DOHH2 (cell line): Measurements from ENCODE around the gene SH2D7.
A peak's percentile ranks its signal among the peaks of the same experiment; 100 is the strongest.
"Not testable (repeated sequence)": the region's sequence is repeated elsewhere in the genome, so short reads cannot be mapped to it uniquely, and the experiment has no call there.

Experiments
- H3F3A ChIP-seq: fragments of 200-600 bp; sonication (generic), shearing (Covaris generic); 2 replicates; pipeline ENCODE4 v1.6.0; 2016; ENCODE audit warnings: antibody characterized with exemption, mild to moderate bottlenecking; ENCODE audit not compliant: control insufficient read depth, insufficient read depth
- H3K27ac ChIP-seq: fragments of 200-600 bp; sonication (generic); 2 replicates; pipeline ENCODE4 v1.5.1; 2014; ENCODE audit warnings: low read depth, mild to moderate bottlenecking, low read length, moderate library complexity
- H3K27me3 ChIP-seq: fragments of 200-600 bp; sonication (generic); 2 replicates; pipeline ENCODE4 v1.6.1; 2014; ENCODE audit warnings: mild to moderate bottlenecking, low read length, mixed read lengths; ENCODE audit not compliant: control insufficient read depth
- H3K36me3 ChIP-seq: fragments of 200-600 bp; sonication (generic); 2 replicates; pipeline ENCODE4 v1.6.1; 2014; ENCODE audit warnings: mild to moderate bottlenecking, low read length, moderate library complexity, mixed read lengths; ENCODE audit not compliant: control insufficient read depth
- H3K4me1 ChIP-seq: fragments of 200-600 bp; sonication (generic); 2 replicates; pipeline ENCODE4 v1.6.1; 2014; ENCODE audit warnings: mild to moderate bottlenecking, low read length, mixed read lengths; ENCODE audit not compliant: control insufficient read depth
- H3K4me2 ChIP-seq: fragments of 200-600 bp; sonication (generic); 2 replicates; pipeline ENCODE4 v1.6.0; 2014; ENCODE audit warnings: mild to moderate bottlenecking, low read length, moderate library complexity
- H3K4me3 ChIP-seq: fragments of 200-600 bp; sonication (generic); 2 replicates; pipeline ENCODE4 v1.5.1; 2014; ENCODE audit warnings: mild to moderate bottlenecking, low read length, mixed read lengths
- H3K79me2 ChIP-seq: fragments of 200-600 bp; sonication (generic); 2 replicates; pipeline ENCODE4 v1.6.1; 2014; ENCODE audit warnings: mild to moderate bottlenecking, low read length, mixed read lengths; ENCODE audit not compliant: control insufficient read depth
- H3K9me2 ChIP-seq: fragments of 200-600 bp; sonication (generic); replicated peaks from 2 replicates; pipeline ENCODE4 v1.6.1; 2014; ENCODE audit warnings: mild to moderate bottlenecking, low read length, mixed read lengths; ENCODE audit not compliant: control insufficient read depth
- H3K9me3 ChIP-seq: fragments of 200-600 bp; sonication (generic); 2 replicates; pipeline ENCODE4 v1.6.1; 2014; ENCODE audit warnings: antibody characterized with exemption, low read length, mixed read lengths; ENCODE audit not compliant: control insufficient read depth, insufficient read depth
- H4K20me1 ChIP-seq: fragments of 200-600 bp; sonication (generic); 2 replicates; pipeline ENCODE4 v1.6.0; 2014; ENCODE audit warnings: low read depth, mild to moderate bottlenecking, antibody characterized with exemption, low read length, moderate library complexity; ENCODE audit not compliant: control insufficient read depth, insufficient read depth
- EZH2phosphoT487 ChIP-seq: fragments of 200-600 bp; sonication (generic); IDR thresholded peaks from 2 replicates; pipeline ENCODE4 v1.6.1; 2017; ENCODE audit warnings: borderline replicate concordance, mild to moderate bottlenecking, antibody characterized with exemption, low read length, moderate library complexity, mixed read lengths
- TF ChIP-seq, protein P1 (sequence below): fragments of 200-600 bp; sonication (generic); IDR thresholded peaks from one replicate; pipeline ENCODE4 v1.5.1; 2014; ENCODE audit warnings: antibody characterized with exemption, mild to moderate bottlenecking, low read depth, low read length; ENCODE audit not compliant: poor library complexity, severe bottlenecking

SH2D7 gene

DNA sequence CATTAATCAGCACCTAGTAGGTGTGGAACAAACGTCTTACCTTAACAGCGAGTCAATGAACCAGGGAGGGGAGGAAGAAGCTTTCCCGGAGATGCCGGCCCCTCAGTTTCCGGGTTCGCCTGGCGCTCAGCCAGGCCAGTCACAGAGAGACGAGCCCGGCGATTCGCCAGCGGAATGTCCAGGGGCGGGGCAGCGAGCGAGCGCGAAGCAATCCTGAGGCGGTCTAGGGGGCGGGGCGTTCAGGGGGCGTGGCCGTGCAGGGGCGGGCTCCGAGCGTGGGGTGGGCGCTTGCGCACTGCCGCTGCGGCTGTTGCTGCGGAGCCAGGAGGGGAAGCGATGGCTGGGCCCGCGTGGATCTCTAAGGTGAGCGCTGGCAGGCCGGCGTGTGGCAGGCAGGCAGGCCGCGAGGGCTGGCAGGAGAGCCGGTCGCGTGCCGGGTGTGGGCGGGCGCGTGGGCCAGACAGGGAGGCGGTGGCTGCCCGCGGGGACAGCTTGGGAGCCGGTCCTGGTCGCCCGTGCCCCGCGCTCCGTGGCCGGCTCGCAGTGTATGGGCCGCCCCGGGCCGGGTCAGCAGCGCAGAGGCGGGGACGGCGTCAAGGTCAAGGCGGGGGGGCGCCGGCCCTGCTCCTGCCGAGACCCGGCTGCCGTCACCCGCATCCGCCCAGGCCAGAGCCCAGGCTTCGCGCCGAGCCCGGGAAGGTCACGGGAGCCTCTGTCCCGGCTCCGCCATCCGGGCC, 56.9 kb downstream of the SH2D7 start, which contains the start of gene IDH3A:
Gene IDH3A, plus strand, starts transcription at position 295 of the 737 bp plus-strand sequence. Its CDS starts 42 bp downstream, at position 337.
- H3K4me1 ChIP-seq = peaks cover 23% of the 10 kb centered on the region
- 0 out of 2 replicates have a peak within 1 kb of the TSS, but pooled peaks have one; percentile 33 for H3K27ac ChIP-seq
- no peaks in the 10 kb centered on the region for H3K9me3 ChIP-seq
- peaks cover 51% of the 10 kb centered on the region for H3K79me2 ChIP-seq
- H3K4me3 ChIP-seq = peak within 1 kb of the TSS; percentile 95
- TF ChIP-seq, protein P1, sequence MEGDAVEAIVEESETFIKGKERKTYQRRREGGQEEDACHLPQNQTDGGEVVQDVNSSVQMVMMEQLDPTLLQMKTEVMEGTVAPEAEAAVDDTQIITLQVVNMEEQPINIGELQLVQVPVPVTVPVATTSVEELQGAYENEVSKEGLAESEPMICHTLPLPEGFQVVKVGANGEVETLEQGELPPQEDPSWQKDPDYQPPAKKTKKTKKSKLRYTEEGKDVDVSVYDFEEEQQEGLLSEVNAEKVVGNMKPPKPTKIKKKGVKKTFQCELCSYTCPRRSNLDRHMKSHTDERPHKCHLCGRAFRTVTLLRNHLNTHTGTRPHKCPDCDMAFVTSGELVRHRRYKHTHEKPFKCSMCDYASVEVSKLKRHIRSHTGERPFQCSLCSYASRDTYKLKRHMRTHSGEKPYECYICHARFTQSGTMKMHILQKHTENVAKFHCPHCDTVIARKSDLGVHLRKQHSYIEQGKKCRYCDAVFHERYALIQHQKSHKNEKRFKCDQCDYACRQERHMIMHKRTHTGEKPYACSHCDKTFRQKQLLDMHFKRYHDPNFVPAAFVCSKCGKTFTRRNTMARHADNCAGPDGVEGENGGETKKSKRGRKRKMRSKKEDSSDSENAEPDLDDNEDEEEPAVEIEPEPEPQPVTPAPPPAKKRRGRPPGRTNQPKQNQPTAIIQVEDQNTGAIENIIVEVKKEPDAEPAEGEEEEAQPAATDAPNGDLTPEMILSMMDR = no peak
- no peak for TF ChIP-seq EZH2phosphoT487
- no peaks in the 10 kb centered on the region for H3K9me2 ChIP-seq
- H3K27me3 ChIP-seq = no peaks in the 10 kb centered on the region
- H3F3A ChIP-seq = 0 out of 2 replicates have a peak, but pooled peaks cover 4% of the 10 kb centered on the region
- H3K4me2 ChIP-seq = peak within 1 kb of the TSS; percentile 70
- peaks cover 21% of the 10 kb centered on the region for H3K36me3 ChIP-seq
- H4K20me1 ChIP-seq = peaks cover 7% of the 10 kb centered on the region; the same call in 1 of the 2 replicates

DNA sequence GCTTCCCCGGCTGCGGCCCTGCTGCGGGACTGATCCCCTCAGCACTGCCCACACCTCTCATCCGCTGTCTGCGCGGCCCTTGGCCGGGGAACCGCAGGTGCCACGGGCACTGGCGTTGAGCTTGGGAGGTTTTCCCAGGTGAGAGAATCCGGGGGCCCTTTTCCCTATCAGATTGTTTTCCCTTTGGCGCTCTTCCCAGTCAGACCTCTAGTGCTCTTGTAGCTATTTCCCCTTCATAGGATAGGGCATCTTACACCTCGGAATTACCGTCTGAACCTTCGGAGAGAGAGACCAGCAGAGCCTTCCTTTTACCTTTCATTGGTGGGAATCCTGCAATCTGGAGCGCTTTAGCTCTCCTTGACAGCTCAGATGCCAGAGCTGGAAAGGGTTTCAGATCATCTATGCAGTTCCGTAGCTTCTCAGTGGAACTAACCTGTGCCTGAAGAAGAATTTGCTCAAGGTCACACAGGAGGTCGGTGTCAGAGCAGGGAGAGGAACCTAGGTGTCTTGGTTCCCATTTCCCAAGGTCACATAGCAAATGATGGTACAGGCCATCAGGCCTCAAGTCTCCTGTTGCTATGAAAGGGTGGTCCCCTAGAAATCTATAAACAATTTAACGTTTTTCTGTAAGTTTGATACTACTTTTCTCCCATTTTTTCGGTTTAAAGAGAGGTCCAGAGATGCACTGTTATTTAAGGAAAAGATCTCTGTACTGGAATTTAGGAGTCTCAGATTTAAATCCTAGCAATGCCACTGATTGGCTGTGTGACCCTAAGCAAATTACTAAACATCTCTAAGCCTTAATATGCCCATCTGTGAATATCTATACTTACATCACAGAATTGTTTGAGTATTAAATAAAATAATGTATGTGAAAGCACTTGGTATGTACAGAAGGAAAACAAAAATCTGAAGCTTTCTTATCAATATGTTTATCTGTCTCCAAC, 57.7 kb downstream of the SH2D7 start:
- peaks cover 29% of the 10 kb centered on the region for H3K36me3 ChIP-seq
- peaks cover 7% of the 10 kb centered on the region; the same call in 1 of the 2 replicates for H4K20me1 ChIP-seq
- H3K4me1 ChIP-seq = peaks cover 23% of the 10 kb centered on the region
- no peaks in the 10 kb centered on the region for H3K9me3 ChIP-seq
- peaks cover 58% of the 10 kb centered on the region for H3K79me2 ChIP-seq
- TF ChIP-seq EZH2phosphoT487 = no peak
- TF ChIP-seq, protein P1 = no peak
- peak overlapping the region; percentile 70 for H3K4me2 ChIP-seq
- H3K27me3 ChIP-seq = no peaks in the 10 kb centered on the region
- peak overlapping the region; percentile 95 for H3K4me3 ChIP-seq
- H3K9me2 ChIP-seq = no peaks in the 10 kb centered on the region
- peaks cover 6% of the 10 kb centered on the region; the same call in 1 of the 2 replicates for H3F3A ChIP-seq
- H3K27ac ChIP-seq = no peak overlapping the region

DNA sequence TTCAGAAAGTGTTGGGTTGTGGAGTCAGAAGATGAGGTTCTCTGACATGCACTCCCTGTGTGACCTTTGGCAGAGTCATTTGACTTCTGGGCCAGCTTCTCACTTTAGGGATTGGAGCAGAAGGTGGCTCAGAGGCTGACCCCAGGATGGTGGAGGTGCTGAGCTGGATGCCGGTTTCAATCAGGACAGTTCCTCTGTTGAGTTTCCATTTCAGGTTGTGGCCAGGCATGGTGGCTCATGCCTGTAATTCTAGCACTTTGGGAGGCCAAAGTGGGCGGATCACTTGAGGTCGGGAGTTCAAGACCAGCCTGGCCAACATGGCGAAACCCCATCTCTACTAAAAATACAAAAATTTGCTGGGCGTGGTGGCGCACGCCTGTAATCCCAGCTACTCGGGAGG, 58.7 kb downstream of the SH2D7 start:
- H3K4me1 ChIP-seq = peaks cover 23% of the 10 kb centered on the region
- H3K4me2 ChIP-seq = peak overlapping the region; percentile 70
- H3K9me2 ChIP-seq, H3K9me3 ChIP-seq, H3K27me3 ChIP-seq, H4K20me1 ChIP-seq, H3K27ac ChIP-seq: not testable (repeated sequence)
- peaks cover 13% of the 10 kb centered on the region; the same call in 1 of the 2 replicates for H3F3A ChIP-seq
- H3K36me3 ChIP-seq = peaks cover 39% of the 10 kb centered on the region
- H3K79me2 ChIP-seq = peaks cover 65% of the 10 kb centered on the region
- H3K4me3 ChIP-seq = peak overlapping the region; percentile 95
